Smooth muscle cell of the pulmonary artery (primary cell): ENCODE data around the gene TUNAR. TPM values are rescaled to one million over a fixed set of nuclear protein-coding genes. Genes with fewer than 3 reads are reported as not detected.

Source experiments
- total RNA-seq: library from RNA; depleted of rRNA; stranded (reverse); fragments of >200 nt; gene quantifications from 2 replicates; pipeline ENCODE4 v1.2.3, GENCODE V29; 2014

Gene TUNAR
- total RNA-seq = not detected in 2 replicates

GRCh38 chr14:95876761-95877538, at the start of gene TUNAR:
Gene TUNAR (plus strand): TSS chr14:95876832.

Other genes starting within 250 kb of the TUNAR start
- gene TCL1B, start 190.4 kb upstream of the TUNAR start, total RNA-seq = not detected in 2 replicates
- gene TCL1A, start 162.7 kb upstream of the TUNAR start, total RNA-seq = not detected in 2 replicates
- 20.3 and 20.6 TPM in 2 replicates for gene C14orf132, start 162.5 kb downstream of the TUNAR start, total RNA-seq